Kidney epithelial cell (primary cell): ENCODE data around the gene CYTH4. TPM values are rescaled to one million over a fixed set of nuclear protein-coding genes. Genes with fewer than 3 reads are reported as not detected.

ENCODE experiments used
- DNase-seq: peaks from one replicate; pipeline ENCODE4 v3.0.0-alpha.2; 2010; ENCODE audit warnings: low read depth
- H3K27me3 ChIP-seq: 2 replicates; pipeline ENCODE4 v1.6.0; 2011; ENCODE audit warnings: low read length; ENCODE audit not compliant: control insufficient read depth, insufficient read depth
- H3K36me3 ChIP-seq: 2 replicates; pipeline ENCODE4 v1.5.1; 2011; ENCODE audit warnings: low read length; ENCODE audit not compliant: control insufficient read depth, insufficient read depth
- H3K4me3 ChIP-seq: 2 replicates; pipeline ENCODE4 v1.5.1; 2011; ENCODE audit warnings: low read depth, mild to moderate bottlenecking, control low read depth, low read length
- CTCF ChIP-seq: IDR thresholded peaks from 2 replicates; pipeline ENCODE4 v1.5.1; 2011; ENCODE audit warnings: mild to moderate bottlenecking, moderate library complexity, low read length, control low read depth, inconsistent platforms; ENCODE audit not compliant: insufficient read depth, poor library complexity, severe bottlenecking
- total RNA-seq: library from RNA; depleted of rRNA; stranded (reverse); fragments of >200 nt; gene quantifications from 2 replicates; pipeline ENCODE4 v1.2.3, GENCODE V29; 2015

The CYTH4 gene
- total RNA-seq, 1 donor from 2014 or later, result not detected

GRCh38 chr22:37363261-37363992 lies 81.1 kb downstream of the CYTH4 start:
- H3K4me3 ChIP-seq, result no peak overlapping the region
- DNase-seq, result no peak
- TF ChIP-seq CTCF, result no peak
- H3K27me3 ChIP-seq, result no peaks in the 10 kb centered on the region
- H3K36me3 ChIP-seq, result no peaks in the 10 kb centered on the region

Other genes with a start within 250 kb of the CYTH4 start
- gene KCTD17, start 230.8 kb upstream of the CYTH4 start, total RNA-seq, result 32.9 and 35.3 TPM in 2 replicates
- not detected in 2 replicates for gene TMPRSS6, start 172.8 kb upstream of the CYTH4 start, total RNA-seq
- gene IL2RB, start 132.6 kb upstream of the CYTH4 start, total RNA-seq, result 0.08 and 1.7 TPM in 2 replicates
- 5.1 and 5.5 TPM in 2 replicates for gene C1QTNF6, start 94.3 kb upstream of the CYTH4 start, total RNA-seq
- gene SSTR3, start 70.0 kb upstream of the CYTH4 start, total RNA-seq, result not detected in 2 replicates
- gene RAC2, start 38.2 kb upstream of the CYTH4 start, total RNA-seq, result 24.0 and 26.6 TPM in 2 replicates
- gene ELFN2, start 145.0 kb downstream of the CYTH4 start, total RNA-seq, result 0.82 and 0.96 TPM in 2 replicates
- 0.54 and 1.2 TPM in 2 replicates for gene MFNG, start 203.9 kb downstream of the CYTH4 start, total RNA-seq
- 64.0 and 71.3 TPM in 2 replicates for gene CARD10, start 236.9 kb downstream of the CYTH4 start, total RNA-seq